ENCODE measurements around the gene CPNE5.

CPNE5 gene

DNA sequence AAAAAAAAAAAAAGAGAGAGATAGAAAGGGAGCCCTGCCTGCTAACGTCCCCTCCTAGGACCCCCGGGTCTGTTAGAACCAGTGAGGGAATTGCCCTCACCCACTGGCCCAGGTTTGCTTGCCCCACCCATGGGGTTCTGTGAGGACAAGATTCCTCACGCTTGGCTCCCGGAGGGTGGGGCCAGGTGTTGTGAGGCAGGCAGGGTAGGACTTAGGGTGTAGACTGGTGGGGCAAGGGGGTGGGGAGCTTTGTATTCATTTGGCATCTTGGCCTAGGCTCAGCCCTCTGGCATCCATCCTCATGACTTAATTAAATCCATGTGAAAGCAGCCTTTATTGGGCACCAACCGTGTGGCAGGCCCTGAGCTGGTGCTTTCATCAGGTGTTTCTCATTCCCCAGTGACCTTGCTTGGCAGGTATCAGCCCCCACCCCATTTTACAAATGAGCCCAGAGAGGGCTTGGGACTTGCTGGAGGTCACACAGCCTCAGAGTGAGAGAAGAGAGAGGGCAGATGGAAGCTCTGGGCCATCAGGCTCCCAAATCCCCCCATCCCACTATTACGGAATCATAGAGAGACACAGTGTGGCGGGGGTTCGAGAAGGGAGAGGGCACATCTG, 122.7 kb downstream of the CPNE5 start:
- Histone ChIP-seq H3K4me2 (ENCODE audit: low read depth, low read length) (no peak overlapping the region), H3K9ac (ENCODE audit: low read length) (no peak overlapping the region), H4K20me1 (ENCODE audit: insufficient read depth, low read length) (no peaks in the 10 kb centered on the region), H3K36me3 (replicated peaks; ENCODE audit: insufficient read depth, low read length) (no peaks in the 10 kb centered on the region), H3K27ac (ENCODE audit: low read length) (no peak overlapping the region), H3K27me3 (replicated peaks; ENCODE audit: insufficient read depth, low read length) (no peaks in the 10 kb centered on the region), H2AFZ (ENCODE audit: low read length) (no peak overlapping the region), H3K9me3 (replicated peaks; ENCODE audit: insufficient read depth, low read length) (no peaks in the 10 kb centered on the region), H3K79me2 (ENCODE audit: low read length) (no peaks in the 10 kb centered on the region), H3K4me3 (ENCODE audit: low read length) (no peak overlapping the region), H3K4me1 (ENCODE audit: low read length) (no peaks in the 10 kb centered on the region), H3F3A (ENCODE audit: insufficient read depth, low read length) (no peaks in the 10 kb centered on the region), H3K9me2 (replicated peaks; ENCODE audit: insufficient read depth, low read length) (no peaks in the 10 kb centered on the region)
- no peak for DNase-seq
- TF ChIP-seq, protein P1, sequence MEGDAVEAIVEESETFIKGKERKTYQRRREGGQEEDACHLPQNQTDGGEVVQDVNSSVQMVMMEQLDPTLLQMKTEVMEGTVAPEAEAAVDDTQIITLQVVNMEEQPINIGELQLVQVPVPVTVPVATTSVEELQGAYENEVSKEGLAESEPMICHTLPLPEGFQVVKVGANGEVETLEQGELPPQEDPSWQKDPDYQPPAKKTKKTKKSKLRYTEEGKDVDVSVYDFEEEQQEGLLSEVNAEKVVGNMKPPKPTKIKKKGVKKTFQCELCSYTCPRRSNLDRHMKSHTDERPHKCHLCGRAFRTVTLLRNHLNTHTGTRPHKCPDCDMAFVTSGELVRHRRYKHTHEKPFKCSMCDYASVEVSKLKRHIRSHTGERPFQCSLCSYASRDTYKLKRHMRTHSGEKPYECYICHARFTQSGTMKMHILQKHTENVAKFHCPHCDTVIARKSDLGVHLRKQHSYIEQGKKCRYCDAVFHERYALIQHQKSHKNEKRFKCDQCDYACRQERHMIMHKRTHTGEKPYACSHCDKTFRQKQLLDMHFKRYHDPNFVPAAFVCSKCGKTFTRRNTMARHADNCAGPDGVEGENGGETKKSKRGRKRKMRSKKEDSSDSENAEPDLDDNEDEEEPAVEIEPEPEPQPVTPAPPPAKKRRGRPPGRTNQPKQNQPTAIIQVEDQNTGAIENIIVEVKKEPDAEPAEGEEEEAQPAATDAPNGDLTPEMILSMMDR (IDR thresholded peaks at IDR 0.05; ENCODE audit: low read length), result no peak
- no peak for TF ChIP-seq EZH2phosphoT487 (IDR thresholded peaks at IDR 0.05; ENCODE audit: low read length)
- TF ChIP-seq EZH2 (optimal IDR thresholded peaks at IDR 0.05; ENCODE audit: low read depth, low read length), result no peak

DNA sequence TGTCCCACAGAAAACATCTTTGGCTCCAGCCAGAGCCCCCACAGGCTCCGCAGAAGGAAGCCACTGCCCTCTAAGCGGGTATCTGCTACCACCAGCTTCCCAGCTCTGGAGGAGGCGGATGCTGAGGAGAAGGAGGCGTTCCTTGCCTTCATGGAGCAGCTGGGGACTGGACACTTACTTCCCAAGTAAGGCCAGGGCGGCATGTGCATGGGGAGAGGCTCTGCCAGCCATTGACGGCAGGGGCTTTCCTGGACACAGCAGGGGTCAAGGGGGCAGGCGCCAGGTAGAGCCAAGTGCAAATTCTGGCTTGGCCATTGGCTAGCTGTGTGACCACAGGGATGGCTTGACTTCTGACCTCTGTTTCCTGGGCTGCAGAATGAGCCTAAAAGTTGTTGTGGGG, 123.8 kb downstream of the CPNE5 start:
- H3K79me2 ChIP-seq (ENCODE audit: low read length), result no peaks in the 10 kb centered on the region
- no peak overlapping the region for H3K4me2 ChIP-seq (ENCODE audit: low read depth, low read length)
- TF ChIP-seq, protein P1 (IDR thresholded peaks at IDR 0.05; ENCODE audit: low read length), result no peak
- TF ChIP-seq EZH2phosphoT487 (IDR thresholded peaks at IDR 0.05; ENCODE audit: low read length) (no peak), EZH2 (optimal IDR thresholded peaks at IDR 0.05; ENCODE audit: low read depth, low read length) (no peak)
- no peaks in the 10 kb centered on the region for H4K20me1 ChIP-seq (ENCODE audit: insufficient read depth, low read length)
- no peaks in the 10 kb centered on the region for H3K36me3 ChIP-seq (replicated peaks; ENCODE audit: insufficient read depth, low read length)
- no peak for DNase-seq
- no peak overlapping the region for H3K4me3 ChIP-seq (ENCODE audit: low read length)
- no peaks in the 10 kb centered on the region for H3K9me3 ChIP-seq (replicated peaks; ENCODE audit: insufficient read depth, low read length)
- H3K9me2 ChIP-seq (replicated peaks; ENCODE audit: insufficient read depth, low read length), result no peaks in the 10 kb centered on the region
- no peaks in the 10 kb centered on the region for H3K4me1 ChIP-seq (ENCODE audit: low read length)
- no peak overlapping the region for H3K27ac ChIP-seq (ENCODE audit: low read length)
- no peak overlapping the region for H2AFZ ChIP-seq (ENCODE audit: low read length)
- H3K27me3 ChIP-seq (replicated peaks; ENCODE audit: insufficient read depth, low read length), result no peaks in the 10 kb centered on the region
- H3F3A ChIP-seq (ENCODE audit: insufficient read depth, low read length), result no peaks in the 10 kb centered on the region
- no peak overlapping the region for H3K9ac ChIP-seq (ENCODE audit: low read length)

DNA sequence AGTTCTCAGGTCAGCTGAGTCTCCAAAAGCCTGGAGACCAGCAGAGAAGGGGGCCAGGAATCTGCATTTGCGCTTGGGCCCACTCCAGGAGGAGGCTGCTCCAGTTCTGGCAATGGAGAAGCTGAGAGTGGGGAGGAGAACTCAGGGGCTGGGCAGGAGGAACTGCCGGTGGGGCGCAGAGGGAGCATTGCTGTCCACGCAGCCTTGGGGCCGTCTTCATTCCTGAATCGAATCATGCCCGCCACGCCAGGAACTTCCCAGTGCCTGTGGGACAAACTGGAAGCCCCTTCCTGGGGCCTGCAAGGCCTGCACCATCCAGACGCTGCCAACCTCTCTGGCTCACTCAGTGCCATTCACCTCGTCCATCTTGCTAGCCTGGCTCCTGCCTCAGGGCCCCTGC, 124.7 kb downstream of the CPNE5 start:
- Histone ChIP-seq H3K4me3 (ENCODE audit: low read length) (no peak overlapping the region), H3K9ac (ENCODE audit: low read length) (no peak overlapping the region), H3K27me3 (replicated peaks; ENCODE audit: insufficient read depth, low read length) (no peaks in the 10 kb centered on the region), H3K36me3 (replicated peaks; ENCODE audit: insufficient read depth, low read length) (no peaks in the 10 kb centered on the region), H3K9me3 (replicated peaks; ENCODE audit: insufficient read depth, low read length) (no peaks in the 10 kb centered on the region), H3K79me2 (ENCODE audit: low read length) (no peaks in the 10 kb centered on the region), H4K20me1 (ENCODE audit: insufficient read depth, low read length) (no peaks in the 10 kb centered on the region), H3K9me2 (replicated peaks; ENCODE audit: insufficient read depth, low read length) (no peaks in the 10 kb centered on the region), H3K4me1 (ENCODE audit: low read length) (no peaks in the 10 kb centered on the region), H3K4me2 (ENCODE audit: low read depth, low read length) (no peak overlapping the region), H2AFZ (ENCODE audit: low read length) (no peak overlapping the region), H3K27ac (ENCODE audit: low read length) (no peak overlapping the region), H3F3A (ENCODE audit: insufficient read depth, low read length) (no peaks in the 10 kb centered on the region)
- DNase-seq, result no peak
- TF ChIP-seq EZH2 (optimal IDR thresholded peaks at IDR 0.05; ENCODE audit: low read depth, low read length) (no peak), EZH2phosphoT487 (IDR thresholded peaks at IDR 0.05; ENCODE audit: low read length) (no peak)
- TF ChIP-seq, protein P1 (IDR thresholded peaks at IDR 0.05; ENCODE audit: low read length), result no peak

Measured in MM.1S (cell line).